ENCODE data around the gene ZC3H10.

The ZC3H10 gene

GRCh38 chr12:56145217-56145616, 27.2 kb downstream of the ZC3H10 start:
- no peak for TF ChIP-seq CTCF (IDR thresholded peaks at IDR 0.05; ENCODE audit: low read depth, low read length)
- no peak overlapping the region for H3K4me3 ChIP-seq (ENCODE audit: low read depth, low read length)
- in situ Hi-C loops (cut with HindIII; ENCODE audit: low sequenced_read_pairs), result no loop called here
- no peak for DNase-seq (ENCODE audit: low read depth, low spot score)

GRCh38 chr12:56146492-56147460, 28.7 kb downstream of the ZC3H10 start:
- in situ Hi-C loops (cut with HindIII; ENCODE audit: low sequenced_read_pairs), result no loop called here
- H3K4me3 ChIP-seq (ENCODE audit: low read depth, low read length), result no peak overlapping the region
- TF ChIP-seq CTCF (IDR thresholded peaks at IDR 0.05; ENCODE audit: low read depth, low read length), result no peak
- DNase-seq (ENCODE audit: low read depth, low spot score), result no peak

GRCh38 chr12:56150563-56150962, 32.5 kb downstream of the ZC3H10 start:
- peak; percentile 35 for DNase-seq (ENCODE audit: low read depth, low spot score)
- in situ Hi-C loops (cut with HindIII; ENCODE audit: low sequenced_read_pairs), result no loop called here

GRCh38 chr12:56151672-56152131, 33.6 kb downstream of the ZC3H10 start:
- DNase-seq (ENCODE audit: low read depth, low spot score), result no peak
- TF ChIP-seq CTCF (IDR thresholded peaks at IDR 0.05; ENCODE audit: low read depth, low read length), result peak; percentile 28
- peak overlapping the region; percentile 74 for H3K4me3 ChIP-seq (ENCODE audit: low read depth, low read length)
- in situ Hi-C loops (cut with HindIII; ENCODE audit: low sequenced_read_pairs), result no loop called here

More at GRCh38 chr12:56150563-56150962, 32.5 kb downstream of the ZC3H10 start:
- no peak overlapping the region for H3K4me3 ChIP-seq (ENCODE audit: low read depth, low read length)
- no peak for TF ChIP-seq CTCF (IDR thresholded peaks at IDR 0.05; ENCODE audit: low read depth, low read length)

- peak within 1 kb of the TSS; percentile 74 for H3K4me3 ChIP-seq (ENCODE audit: low read depth, low read length)
- DNase-seq (ENCODE audit: low read depth, low spot score), result peak; percentile 93
- in situ Hi-C loops (cut with HindIII; ENCODE audit: low sequenced_read_pairs), result no loop called here
- no peak for TF ChIP-seq CTCF (IDR thresholded peaks at IDR 0.05; ENCODE audit: low read depth, low read length)
Observed at GRCh38 chr12:56152132-56152755, 34.2 kb downstream of the ZC3H10 start, which contains the start of gene MYL6B. MYL6B (plus strand) TSS chr12:56152587; CDS start chr12:56153919, 1,332 bp downstream.

GRCh38 chr12:56152756-56153677, 35.0 kb downstream of the ZC3H10 start:
- peak overlapping the region; percentile 74 for H3K4me3 ChIP-seq (ENCODE audit: low read depth, low read length)
- DNase-seq (ENCODE audit: low read depth, low spot score), result no peak
- TF ChIP-seq CTCF (IDR thresholded peaks at IDR 0.05; ENCODE audit: low read depth, low read length), result no peak
- in situ Hi-C loops (cut with HindIII; ENCODE audit: low sequenced_read_pairs), result no loop called here

Data from astrocyte of the spinal cord (primary cell).